HG03135 (cell line): Measurements from ENCODE around the gene ABCB9.
"Not testable (repeated sequence)": the region's sequence is repeated elsewhere in the genome, so short reads cannot be mapped to it uniquely, and the experiment has no call there.

ENCODE experiments used
- ATAC-seq: cut with Tn5 transposase; IDR thresholded peaks from one replicate; pipeline ENCODE4 v1.9.1; 2021; ENCODE audit warnings: mild to moderate bottlenecking, moderate library complexity; ENCODE audit not compliant: unreplicated experiment

Gene ABCB9

GRCh38 chr12:122944605-122945592 lies 21.4 kb downstream of the ABCB9 start:
- no peak for ATAC-seq

- no peak for ATAC-seq
These were observed 23.1 kb downstream of the ABCB9 start for GRCh38 chr12:122943196-122943595.

GRCh38 chr12:122942637-122943036 lies 23.6 kb downstream of the ABCB9 start:
- no peak for ATAC-seq

- not testable (repeated sequence) for ATAC-seq
These were observed 24.9 kb downstream of the ABCB9 start for GRCh38 chr12:122941351-122941750.

- no peak for ATAC-seq
These were observed 27.1 kb downstream of the ABCB9 start for GRCh38 chr12:122939125-122939524.

GRCh38 chr12:122937622-122938091 lies 28.6 kb downstream of the ABCB9 start:
- ATAC-seq: no peak

GRCh38 chr12:122935318-122935717 lies 30.9 kb downstream of the ABCB9 start:
- ATAC-seq: no peak

- no peak for ATAC-seq
These were observed 31.5 kb downstream of the ABCB9 start for GRCh38 chr12:122934722-122935121.

- ATAC-seq: no peak
These were observed 34.1 kb downstream of the ABCB9 start for GRCh38 chr12:122932207-122932606.

GRCh38 chr12:122929812-122930211 lies 36.5 kb downstream of the ABCB9 start:
- no peak for ATAC-seq

GRCh38 chr12:122929148-122929538 lies 37.1 kb downstream of the ABCB9 start:
- no peak for ATAC-seq

GRCh38 chr12:122928404-122929147 lies 37.7 kb downstream of the ABCB9 start:
- ATAC-seq: no peak

GRCh38 chr12:122927756-122928403 lies 38.4 kb downstream of the ABCB9 start:
- ATAC-seq: no peak

GRCh38 chr12:122921917-122922316 lies 44.3 kb downstream of the ABCB9 start:
- no peak for ATAC-seq

GRCh38 chr12:122920687-122921086 lies 45.6 kb downstream of the ABCB9 start:
- ATAC-seq: no peak

GRCh38 chr12:122918827-122919226 lies 47.4 kb downstream of the ABCB9 start:
- ATAC-seq: no peak

- ATAC-seq: no peak
These were observed 48.6 kb downstream of the ABCB9 start for GRCh38 chr12:122917507-122918121.

- ATAC-seq: no peak
These were observed 56.6 kb downstream of the ABCB9 start for GRCh38 chr12:122909442-122910288.

GRCh38 chr12:122908915-122909314 lies 57.3 kb downstream of the ABCB9 start:
- ATAC-seq: no peak

GRCh38 chr12:122905258-122905657 lies 61.0 kb downstream of the ABCB9 start:
- ATAC-seq: not testable (repeated sequence)
